HG03571 (cell line): ENCODE data around the gene DNMT3B.
"Not testable (repeated sequence)": the region's sequence is repeated elsewhere in the genome, so short reads cannot be mapped to it uniquely, and the experiment has no call there.

Experiments used
- ATAC-seq: cut with Tn5 transposase; IDR thresholded peaks from one replicate; pipeline ENCODE4 v1.9.1; 2021; ENCODE audit not compliant: unreplicated experiment

DNMT3B gene

DNA sequence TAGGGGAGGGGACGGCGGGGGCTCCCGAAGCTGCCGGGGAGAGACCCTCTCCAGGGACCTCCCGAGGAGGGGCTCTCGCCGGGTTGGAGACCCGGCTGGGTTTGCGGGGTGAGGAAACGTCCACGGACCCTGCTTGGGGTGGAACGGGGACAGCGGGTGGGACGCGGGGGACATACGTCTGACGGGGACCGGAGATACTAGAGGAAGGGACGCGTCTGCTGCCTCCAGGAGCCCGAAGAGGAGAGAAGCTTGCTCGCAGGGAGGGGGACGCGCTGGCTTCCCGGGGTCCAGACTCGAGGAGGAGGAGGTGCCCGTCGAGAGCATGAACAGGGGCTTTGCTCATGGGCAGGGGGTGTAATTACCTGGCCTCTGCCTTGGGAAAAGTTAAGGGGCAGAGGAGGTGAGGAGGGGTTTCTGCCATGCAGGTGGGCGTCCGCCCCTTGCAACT is 593 bp downstream of the DNMT3B start:
- no peak for ATAC-seq

DNA sequence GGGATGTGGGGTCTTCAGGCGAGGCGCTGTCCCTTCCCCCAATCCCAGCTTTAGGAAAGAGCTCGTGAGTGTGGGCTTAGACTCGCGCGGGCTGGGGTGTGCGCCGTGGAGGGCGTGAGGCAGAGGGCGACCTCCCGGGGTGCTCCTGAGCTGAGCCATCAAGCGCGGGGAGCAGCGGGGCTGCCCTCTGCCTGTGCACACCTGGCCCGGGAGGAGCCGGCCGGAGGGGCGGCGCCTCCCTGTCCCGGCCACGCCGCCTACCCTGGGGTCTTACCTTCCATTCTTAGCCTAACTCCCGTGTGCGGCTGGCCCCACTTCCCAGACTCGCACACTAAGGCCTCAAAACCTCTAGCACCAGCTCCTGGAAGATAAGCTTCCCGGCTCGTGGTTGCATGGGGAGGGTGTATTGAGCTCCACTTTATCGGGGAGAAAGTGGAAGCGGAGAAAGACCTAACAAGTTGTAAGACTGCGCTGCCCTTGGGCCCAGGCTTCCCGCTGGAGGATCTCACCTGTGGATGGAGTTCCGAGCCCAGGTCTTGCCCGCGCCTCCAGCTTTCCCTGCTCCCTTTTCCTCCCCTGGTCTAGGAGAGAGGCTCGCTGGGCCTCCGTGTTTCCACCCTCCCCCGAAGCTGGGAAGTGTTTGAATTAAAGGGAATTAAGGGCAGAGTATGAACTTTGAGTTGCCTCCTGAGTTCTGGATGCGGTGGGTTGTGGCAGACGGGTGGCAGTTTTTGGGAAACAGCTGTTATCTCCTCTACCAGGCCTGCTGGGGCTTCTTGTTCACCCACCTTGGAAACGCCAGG is 1.2 kb downstream of the DNMT3B start:
- ATAC-seq = no peak

DNA sequence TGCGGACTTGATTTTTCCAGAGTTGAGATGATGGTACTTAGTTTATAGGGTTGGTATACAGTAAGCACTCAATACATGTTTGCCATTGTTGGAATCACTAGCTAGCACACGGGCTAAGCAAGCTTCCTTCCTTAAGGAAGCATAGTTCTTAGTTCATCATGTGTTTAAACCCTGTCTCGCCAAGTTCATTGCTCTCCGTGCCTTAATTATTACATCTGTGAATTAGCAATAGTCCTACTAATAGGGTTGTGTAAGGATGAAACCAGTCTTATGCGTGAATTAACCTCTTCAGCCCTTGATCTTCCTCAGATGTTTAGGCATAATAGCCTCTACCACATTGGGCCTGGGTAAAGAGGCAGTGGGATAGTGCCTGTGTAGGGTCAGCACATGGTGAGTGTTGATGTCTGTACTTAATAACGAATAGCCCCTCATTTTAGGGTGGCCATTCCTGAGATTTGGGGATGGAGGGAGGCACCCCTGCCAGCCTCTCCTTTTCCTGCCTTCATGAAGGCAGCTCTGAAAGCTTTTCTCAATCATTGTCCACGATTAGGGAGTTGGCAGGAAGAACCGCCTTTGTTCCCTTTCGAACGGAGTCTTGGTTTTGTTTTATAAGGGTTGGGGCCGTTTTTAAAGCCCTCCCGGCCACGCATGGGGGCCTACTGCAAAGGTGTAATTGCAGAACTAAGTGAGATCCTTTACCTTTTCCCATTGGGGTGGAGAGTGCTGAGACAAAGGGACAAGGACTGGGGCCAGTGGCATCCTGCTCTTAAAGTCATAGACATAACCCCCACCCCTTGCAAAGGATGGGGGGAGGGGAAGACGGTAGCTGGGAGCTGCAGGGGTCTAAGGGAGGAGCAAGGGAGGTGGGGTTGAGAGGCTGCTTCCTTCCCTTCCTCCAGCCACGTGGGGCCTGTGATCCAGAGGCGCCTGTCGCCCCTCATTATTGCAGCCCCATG is 2.1 kb downstream of the DNMT3B start:
- ATAC-seq = no peak

DNA sequence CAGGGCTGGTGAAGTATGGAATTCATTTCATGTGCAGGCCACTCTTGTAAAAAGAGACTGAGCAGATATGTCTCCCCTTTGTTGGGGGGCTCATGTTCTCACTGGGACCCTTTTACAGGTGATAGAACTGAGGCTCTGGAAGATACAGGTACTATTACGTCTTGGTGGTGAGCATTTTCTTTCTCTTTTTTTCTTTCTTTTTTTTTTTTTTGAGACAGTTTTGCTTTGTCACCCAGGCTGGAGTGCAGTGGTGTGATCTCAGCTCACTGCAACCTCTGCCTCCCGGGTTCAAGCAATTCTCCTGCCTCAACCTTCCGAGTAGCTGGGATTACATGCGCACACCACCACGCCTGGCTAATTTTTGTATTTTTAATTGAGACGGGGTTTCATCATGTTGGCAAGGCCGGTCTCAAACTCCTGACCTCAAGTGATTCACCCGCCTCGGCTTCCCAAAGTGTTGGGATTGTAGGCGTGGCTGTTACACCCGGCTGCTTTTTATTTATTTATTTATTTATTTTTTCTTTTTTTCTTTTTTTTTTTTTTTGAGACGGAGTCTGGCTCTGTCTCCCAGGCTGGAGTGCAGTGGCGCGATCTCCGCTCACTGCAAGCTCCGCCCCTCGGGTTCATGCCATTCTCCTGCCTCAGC is 3.2 kb downstream of the DNMT3B start:
- ATAC-seq = not testable (repeated sequence)

DNA sequence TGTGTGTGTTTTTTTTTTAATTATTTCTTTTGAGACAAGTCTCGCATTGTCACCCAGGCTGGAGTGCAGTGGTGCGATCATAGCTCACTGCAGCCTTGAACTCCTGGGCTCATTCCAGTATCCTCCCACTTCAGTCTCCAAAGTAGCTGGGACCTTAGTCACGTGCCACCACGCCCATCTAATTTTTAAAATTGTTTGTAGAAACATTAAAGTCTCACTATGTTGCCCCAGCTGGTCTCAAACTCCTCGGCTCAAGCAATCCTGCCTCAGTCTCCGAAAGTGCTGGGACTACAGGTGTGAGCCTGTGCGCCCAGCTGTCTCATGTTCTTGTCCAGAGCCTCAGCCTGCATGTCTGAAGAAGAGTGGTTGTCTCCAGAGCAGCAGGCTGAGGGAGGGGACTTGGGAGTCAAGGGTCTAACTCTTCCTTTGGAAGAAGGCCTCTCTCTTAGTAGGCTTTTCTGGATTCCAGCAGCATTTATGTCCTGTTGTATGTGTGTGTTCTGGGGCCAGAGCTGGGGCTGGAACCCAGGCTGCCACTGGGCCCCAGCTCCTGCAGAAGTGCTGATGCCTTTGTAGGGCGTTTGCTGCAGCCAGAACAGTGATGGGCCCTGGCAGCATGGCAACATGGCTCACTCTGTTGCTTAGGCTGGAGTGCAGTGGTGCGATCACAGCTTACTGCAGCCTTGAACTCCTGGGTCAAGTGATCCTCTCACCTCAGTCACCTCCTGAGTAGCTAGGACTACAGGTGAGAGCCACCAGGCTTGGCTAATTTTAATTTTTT is 5.4 kb downstream of the DNMT3B start:
- no peak for ATAC-seq

DNA sequence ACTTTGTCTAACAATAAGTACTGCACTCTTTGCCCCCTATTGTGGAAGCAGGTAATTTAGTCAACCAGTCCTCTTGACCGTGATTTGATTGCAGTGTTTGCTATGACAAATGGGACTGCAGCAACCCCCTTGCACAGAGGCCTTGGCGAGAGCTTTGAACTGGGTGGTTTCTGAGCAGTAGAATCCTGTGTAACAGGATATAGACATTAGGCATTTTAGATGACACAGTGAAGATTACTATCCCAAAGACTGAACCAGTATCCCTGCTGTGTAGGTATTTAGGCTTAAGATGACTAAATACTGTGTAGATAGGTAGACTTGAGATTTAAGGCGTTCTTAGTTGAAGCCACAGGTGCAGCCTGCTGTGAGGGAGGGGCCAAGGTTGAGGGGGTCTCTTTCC is 9.9 kb downstream of the DNMT3B start:
- ATAC-seq = no peak

DNA sequence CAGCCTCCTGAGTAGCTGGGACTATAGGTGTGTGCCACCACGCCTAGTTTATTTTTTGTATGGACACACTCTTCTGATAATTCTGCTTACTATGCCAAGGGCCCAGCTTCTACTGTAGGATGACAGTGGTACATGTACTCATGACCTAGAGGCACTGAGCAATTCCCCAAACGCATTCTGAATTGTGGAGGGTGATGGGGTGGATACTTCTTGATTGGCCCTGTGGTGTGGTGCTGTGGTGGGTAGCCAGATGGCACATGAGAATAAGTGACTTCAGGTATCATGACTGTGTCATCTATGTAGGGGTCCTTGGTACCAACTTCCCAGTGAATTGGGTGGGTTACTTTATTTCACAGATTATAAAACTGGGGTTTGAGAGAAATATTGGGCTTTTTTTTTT is 11.0 kb downstream of the DNMT3B start:
- ATAC-seq = no peak

DNA sequence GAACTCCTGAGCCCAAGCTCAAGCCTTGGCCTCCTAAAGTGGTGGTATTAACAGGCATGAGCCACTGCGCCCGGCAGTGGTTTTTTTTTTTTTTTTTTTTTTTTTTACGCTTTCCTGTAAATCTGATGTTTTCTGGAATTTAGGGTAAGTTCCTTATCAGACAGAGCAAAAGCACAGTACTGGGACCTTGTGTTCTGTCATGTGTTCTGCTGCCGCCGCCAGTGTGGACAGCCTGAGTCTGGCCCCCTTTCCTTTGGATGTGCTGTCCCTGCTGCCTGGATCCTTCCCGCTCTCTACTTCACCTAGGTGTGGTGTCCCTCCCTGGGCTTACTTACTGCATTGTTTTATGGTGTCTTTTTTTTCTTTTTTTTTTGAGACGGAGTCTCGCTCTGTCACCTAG is 11.7 kb downstream of the DNMT3B start:
- no peak for ATAC-seq

DNA sequence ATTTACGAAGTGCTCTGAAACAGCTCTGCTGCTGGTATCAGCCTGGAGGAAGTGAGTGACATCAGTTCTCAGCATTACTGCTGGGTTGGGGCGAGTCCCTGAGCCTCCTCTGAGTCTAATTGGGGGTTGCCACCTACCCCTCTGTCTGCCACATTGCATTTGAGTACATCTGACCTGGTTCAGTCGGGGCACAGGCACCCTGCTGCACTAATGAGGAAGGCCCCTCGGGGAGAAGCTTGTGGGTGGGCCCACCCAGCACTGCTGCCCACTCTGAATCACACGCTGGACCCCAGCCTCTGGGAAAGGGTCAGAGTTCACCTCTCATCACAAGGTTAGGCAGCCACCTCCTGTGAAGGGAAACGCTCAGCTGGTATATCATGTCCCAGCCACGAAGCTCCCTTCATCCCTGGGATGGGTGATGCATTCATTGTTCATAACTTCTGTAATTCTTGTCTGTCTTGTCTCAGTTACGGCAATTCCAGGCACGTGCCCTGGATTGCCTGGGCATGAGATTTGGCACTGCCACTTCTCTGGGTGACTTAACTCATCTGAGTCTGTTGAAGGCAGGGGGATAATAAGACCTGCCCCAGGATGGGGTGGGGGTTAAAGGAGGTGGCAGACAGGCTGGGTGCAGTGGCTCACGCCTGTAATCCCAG is 13.3 kb downstream of the DNMT3B start:
- no peak for ATAC-seq

DNA sequence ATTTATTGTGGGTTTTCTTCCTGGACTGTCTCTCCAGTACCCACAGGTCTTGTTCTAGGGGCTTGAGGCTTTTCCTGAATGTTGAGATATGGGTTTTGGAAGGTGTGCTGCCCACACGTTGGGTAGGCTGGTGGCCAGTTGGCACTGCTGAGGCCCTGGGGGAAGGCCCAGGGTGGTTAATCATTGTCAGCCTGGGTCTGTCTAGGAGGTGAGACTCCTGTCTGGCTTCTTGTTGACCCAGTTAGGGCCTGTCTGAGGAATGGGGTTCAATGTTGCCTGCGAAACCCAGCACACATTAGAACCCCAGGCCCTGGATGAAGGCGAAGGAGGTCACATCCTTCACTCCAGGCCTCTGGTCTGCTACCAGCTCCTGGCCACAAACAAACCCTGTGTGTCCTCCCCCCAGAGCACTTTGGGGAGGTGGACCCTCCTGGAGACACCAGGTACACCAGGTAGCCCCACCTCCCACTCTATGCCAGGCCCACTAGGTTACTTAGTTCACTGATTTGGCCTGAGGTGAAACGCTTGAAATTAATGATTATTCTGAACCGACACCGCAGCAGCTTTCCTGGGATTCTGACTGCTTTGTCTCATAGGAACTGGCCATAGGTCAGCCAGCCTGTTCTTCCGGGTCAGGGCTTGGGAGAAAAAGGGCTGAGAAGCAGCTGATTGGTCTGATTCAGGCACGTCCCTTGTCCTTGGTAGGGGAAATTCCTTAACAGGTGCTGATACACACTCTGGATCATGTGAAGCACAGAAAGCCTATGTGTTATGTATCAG is 15.2 kb downstream of the DNMT3B start:
- no peak for ATAC-seq

DNA sequence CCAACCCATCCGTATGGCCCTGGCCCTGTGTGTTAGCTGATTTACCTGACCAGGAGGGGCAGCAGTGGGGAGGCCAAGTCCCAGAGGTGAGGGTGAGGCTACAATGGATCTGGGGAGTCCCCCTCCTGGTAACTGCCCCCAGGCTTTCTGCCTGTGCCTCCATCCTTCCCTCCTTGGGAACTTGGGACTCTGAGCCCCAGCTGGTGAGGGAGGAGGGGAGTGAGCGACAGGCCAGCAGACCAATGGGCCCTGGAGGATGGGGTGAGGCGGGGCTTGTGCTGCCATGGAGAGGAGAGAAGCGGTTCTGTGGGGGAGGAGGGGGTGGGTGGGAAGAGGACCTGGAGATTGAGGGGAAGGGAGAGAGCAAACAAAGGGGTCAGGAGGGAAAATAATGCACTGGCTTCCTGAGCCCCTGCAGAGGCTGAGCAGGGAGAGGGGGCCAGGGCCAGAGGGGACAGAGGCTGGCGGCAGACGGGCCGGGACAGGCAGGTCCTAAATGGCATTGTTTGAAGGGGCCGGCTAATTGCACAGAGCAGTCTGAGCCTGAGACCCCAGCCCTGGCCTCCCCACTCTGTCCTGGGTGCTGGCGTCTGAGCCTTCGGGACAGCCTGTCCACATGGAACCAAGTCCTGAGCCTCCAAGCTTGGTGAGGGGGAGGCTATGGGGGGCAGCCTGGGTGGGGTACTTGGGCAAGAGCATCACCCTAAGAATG is 17.5 kb downstream of the DNMT3B start:
- ATAC-seq = no peak

DNA sequence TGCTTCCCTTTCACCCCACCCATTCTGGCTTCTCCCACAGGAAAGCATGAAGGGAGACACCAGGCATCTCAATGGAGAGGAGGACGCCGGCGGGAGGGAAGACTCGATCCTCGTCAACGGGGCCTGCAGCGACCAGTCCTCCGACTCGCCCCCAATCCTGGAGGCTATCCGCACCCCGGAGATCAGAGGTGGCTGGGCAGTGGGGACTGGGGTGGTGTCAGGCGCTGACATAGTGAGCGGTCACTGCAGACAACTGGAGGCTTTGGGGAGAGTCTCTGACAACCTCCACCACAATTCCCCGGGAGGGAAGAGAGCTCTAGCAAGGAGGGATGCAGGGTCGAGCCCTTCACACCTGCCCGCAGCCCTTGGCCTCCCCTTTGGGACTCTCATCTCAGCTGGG is 18.1 kb downstream of the DNMT3B start:
- ATAC-seq = no peak

DNA sequence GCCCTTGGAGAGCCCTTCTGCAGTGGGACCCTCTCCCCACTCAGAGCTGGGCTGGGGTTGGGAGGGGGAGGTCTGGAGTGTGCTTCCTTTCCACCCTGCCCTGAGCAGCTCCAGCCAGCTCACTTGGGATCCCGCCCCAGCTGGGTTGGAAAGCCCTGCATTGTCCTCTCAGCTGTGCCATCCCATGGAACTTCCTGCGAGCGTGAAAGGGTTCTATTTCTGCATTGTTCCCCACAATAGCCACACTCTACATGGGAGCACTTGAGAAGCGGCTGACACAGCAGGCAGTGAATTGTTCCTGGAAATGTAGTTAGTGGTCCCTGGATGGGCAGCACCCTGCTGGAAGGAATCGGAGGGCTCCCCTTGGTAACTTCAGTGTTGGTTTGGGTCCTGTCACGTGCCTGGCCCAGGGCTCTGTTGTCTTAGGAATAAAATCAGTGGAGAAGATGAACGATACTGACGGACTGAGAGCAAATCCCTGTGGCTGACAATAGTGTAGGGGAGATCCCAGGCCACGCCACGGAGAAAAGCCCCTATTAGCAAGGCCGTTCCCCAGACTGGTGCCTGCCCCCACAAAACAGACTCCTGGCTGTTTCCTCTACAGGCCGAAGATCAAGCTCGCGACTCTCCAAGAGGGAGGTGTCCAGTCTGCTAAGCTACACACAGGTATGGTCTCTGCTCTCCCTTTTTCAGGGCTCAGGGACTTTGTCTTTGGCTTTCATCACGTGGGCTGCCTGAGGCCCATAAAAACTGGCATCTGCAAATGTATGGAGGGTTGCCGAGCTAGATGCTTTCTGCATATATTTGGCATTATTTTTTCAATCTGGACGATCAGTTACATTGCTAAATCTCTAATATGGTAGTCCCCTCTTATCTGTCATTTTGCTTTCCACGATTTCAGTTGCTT is 18.8 kb downstream of the DNMT3B start:
- no peak for ATAC-seq

DNA sequence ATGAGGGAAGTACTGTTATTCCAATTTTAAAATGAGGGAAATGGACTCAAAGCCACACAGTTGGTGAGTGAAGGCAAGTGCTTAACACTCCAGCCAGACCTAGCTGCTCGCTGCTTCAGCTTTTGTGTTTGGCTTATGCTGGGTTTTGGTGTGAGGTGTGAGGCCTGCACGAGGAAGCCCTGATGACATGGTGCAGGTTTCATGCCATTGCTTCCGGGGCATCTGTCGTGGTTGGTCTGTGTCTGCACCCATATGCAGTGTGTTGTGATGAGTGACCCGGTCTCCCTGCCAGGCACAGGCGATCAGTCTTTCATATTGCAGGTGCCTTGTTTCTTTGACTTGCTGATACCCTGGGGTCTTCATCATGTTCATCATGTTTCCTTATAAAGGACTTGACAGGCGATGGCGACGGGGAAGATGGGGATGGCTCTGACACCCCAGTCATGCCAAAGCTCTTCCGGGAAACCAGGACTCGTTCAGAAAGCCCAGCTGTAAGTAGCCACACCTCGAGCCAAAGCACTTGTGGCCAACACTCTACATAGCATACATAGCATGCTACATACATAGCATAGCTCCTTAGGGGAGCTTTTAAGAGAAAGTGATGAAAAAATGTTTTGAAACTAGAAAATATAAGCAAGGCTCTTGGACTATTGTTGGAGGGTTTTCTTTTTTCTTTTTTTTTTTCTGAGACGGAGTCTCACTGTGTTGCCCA is 22.3 kb downstream of the DNMT3B start:
- no peak for ATAC-seq

DNA sequence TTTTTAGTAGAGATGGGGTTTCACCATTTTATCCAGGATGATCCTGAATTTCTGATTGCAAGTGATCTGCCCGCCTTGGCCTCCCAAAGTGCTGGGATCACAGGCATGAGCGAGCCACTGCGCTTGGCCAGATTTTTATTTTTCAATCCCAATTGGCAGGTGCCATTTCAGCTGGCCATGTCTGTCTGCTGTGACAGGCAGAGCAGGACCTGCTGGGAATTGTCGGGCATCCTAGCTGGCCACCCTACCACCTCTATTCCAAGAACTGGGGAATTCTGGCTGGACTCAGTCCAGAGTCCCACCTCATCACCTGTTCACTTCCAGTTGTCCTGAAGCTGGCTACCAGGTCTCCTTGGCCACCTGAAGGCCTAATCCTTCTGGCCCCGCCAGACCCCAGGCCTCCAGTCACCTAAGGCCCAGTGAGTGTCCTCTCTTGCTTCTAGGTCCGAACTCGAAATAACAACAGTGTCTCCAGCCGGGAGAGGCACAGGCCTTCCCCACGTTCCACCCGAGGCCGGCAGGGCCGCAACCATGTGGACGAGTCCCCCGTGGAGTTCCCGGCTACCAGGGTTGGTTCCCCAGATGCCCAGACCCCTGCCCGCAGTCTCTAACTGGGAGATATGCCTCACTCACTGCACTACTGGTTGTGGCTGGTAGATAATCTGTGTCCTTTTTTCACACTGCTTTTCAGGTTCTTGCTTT is 24.0 kb downstream of the DNMT3B start:
- ATAC-seq = no peak

DNA sequence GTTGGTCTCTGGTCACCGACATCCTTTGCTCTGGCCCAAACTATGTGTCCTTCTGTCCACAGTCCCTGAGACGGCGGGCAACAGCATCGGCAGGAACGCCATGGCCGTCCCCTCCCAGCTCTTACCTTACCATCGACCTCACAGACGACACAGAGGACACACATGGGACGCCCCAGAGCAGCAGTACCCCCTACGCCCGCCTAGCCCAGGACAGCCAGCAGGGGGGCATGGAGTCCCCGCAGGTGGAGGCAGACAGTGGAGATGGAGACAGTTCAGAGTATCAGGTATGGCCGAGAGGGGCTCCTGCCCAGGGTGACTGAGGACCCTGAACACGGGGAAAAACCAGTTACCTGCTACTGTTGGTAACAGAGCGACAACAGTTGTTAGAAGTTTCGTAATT is 25.0 kb downstream of the DNMT3B start:
- no peak for ATAC-seq
